ENCODE results near the gene MPND. TPM values are rescaled to one million over a fixed set of nuclear protein-coding genes. Genes with fewer than 3 reads are reported as not detected.
A peak's percentile ranks its signal among the peaks of the same experiment; 100 is the strongest.

MPND gene
- total RNA-seq, 1 experiment from 2014 or later, result 24.3 TPM

DNA sequence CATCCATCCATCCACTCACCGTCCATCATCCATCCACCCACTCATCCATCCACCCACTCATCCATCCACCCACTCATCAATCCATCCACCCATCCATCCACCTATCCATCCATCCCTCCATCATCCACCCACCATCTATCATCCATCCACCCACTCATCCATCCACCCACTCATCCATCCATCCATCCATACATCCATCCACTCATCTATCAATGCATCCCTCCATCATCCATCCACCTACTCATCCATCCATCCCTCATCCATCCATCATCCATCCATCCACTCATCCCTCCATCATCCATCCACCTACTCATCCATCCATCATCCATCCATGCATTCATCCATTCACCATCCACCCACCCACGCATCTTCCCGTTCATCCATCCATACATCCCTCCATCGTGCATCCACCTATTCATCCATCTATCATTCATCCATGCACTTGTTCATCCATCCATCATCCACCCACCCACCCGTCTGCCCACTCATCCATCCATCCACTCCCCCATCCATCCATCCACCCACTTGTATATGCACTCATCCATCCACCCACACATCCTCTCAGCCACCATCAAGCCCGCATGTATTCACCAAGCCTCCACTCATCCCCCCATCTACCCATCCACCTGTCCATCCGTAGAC lies 8.3 kb upstream of the MPND start:
- POLR2A ChIA-PET, result no interaction called here
- no peak overlapping the region for H3K4me3 ChIP-seq (replicated peaks in 1 of 2; ENCODE audit: low read depth in 1 of 2, low read length in 2 of 2)
- DNase-seq (ENCODE audit: low read depth, low spot score) (no peak), ATAC-seq (no peak)
- H3K4me2 ChIP-seq (ENCODE audit: low read length), result no peak overlapping the region
- intact Hi-C loops (cut with micrococcal nuclease), result no loop called here
- no peaks in the 10 kb centered on the region for H3K9me2 ChIP-seq (ENCODE audit: insufficient read depth)
- H3K79me2 ChIP-seq (ENCODE audit: insufficient read depth, low read length), result no peaks in the 10 kb centered on the region
- H2AFZ ChIP-seq (ENCODE audit: low read depth, low read length, poor library complexity, severe bottlenecking), result no peak overlapping the region
- H3K9ac ChIP-seq (ENCODE audit: low read length), result no peak overlapping the region
- RAD21 ChIA-PET (ENCODE audit: low non-redundant PET in 1 of 2, low total read pairs in 2 of 2, uncharacterized antibody in 2 of 2, unreplicated experiment in 2 of 2), result no interaction called here
- no peak overlapping the region for H3K27ac ChIP-seq (ENCODE audit: low read depth, low read length)
- CTCF ChIA-PET, result no interaction called here
- no peaks in the 10 kb centered on the region for H3K27me3 ChIP-seq (ENCODE audit: insufficient read depth, low read length)
- no peak for TF ChIP-seq POLR2AphosphoS5 (IDR thresholded peaks at IDR 0.05; ENCODE audit: low read depth, low read length)
- H3K9me3 ChIP-seq (ENCODE audit: control insufficient read depth in 1 of 2, insufficient read depth in 1 of 2, low read depth in 1 of 2, low read length in 2 of 2), result no peaks in the 10 kb centered on the region
- H3K36me3 ChIP-seq (ENCODE audit: control insufficient read depth in 1 of 2, insufficient read depth in 2 of 2, low read length in 2 of 2), result no peaks in the 10 kb centered on the region
- no peaks in the 10 kb centered on the region for H4K20me1 ChIP-seq (ENCODE audit: insufficient read depth)
- no peaks in the 10 kb centered on the region for H3K4me1 ChIP-seq (ENCODE audit: control insufficient read depth in 1 of 2, insufficient read depth in 2 of 2, low read length in 2 of 2)
- TSS peak; percentile 23 for BruUV-seq (replicated peaks)

DNA sequence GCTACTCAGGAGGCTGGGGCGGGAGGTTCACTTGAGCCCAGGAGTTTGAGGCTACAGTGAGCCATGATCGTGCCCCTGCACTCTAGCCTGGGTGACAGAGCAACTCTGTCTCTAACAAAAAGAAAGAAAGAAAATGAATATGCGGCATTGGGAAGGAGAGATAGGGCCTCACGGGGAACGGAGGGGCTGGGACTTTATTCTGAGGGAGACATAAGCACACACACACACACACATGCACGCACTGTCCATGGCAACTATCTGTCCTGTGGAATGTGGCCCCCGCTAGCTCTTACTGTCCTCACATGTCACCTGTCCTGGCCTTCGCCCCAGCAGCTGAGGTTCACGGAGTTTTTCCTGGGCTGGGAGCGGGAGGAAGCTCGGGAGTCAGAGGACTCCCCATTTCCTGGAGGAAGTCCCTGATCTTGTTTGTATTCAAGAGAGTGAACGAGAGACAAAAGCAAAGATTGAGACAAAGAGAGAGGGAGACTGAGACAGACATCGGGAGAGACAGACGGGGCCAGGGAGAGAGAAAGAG lies 5.4 kb upstream of the MPND start:
- Histone ChIP-seq H3K79me2 (ENCODE audit: insufficient read depth, low read length) (no peaks in the 10 kb centered on the region), H2AFZ (ENCODE audit: low read depth, low read length, poor library complexity, severe bottlenecking) (no peak overlapping the region), H4K20me1 (ENCODE audit: insufficient read depth) (no peaks in the 10 kb centered on the region), H3K27me3 (ENCODE audit: insufficient read depth, low read length) (no peaks in the 10 kb centered on the region), H3K4me1 (ENCODE audit: control insufficient read depth in 1 of 2, insufficient read depth in 2 of 2, low read length in 2 of 2) (peaks cover 3 to 8% of the 10 kb centered on the region in 2 experiments), H3K27ac (ENCODE audit: low read depth, low read length) (no peak overlapping the region), H3K9me2 (ENCODE audit: insufficient read depth) (no peaks in the 10 kb centered on the region), H3K36me3 (ENCODE audit: control insufficient read depth in 1 of 2, insufficient read depth in 2 of 2, low read length in 2 of 2) (no peaks in the 10 kb centered on the region), H3K9ac (ENCODE audit: low read length) (no peak overlapping the region), H3K9me3 (ENCODE audit: control insufficient read depth in 1 of 2, insufficient read depth in 1 of 2, low read depth in 1 of 2, low read length in 2 of 2) (no peaks in the 10 kb centered on the region), H3K4me2 (ENCODE audit: low read length) (no peak overlapping the region), H3K4me3 (replicated peaks in 1 of 2; ENCODE audit: low read depth in 1 of 2, low read length in 2 of 2) (no peak overlapping the region)
- TF ChIP-seq, protein P1, sequence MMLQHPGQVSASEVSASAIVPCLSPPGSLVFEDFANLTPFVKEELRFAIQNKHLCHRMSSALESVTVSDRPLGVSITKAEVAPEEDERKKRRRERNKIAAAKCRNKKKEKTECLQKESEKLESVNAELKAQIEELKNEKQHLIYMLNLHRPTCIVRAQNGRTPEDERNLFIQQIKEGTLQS (IDR thresholded peaks at IDR 0.05), result no peak
- TF ChIP-seq EZH2phosphoT487 (IDR thresholded peaks at IDR 0.05; ENCODE audit: borderline replicate concordance) (no peak), ELF1 (IDR thresholded peaks at IDR 0.05; ENCODE audit: borderline replicate concordance, low read depth) (no peak), SRF (IDR thresholded peaks at IDR 0.05; ENCODE audit: low read depth) (no peak), EZH2 (IDR thresholded peaks at IDR 0.05) (no peak), EGR1 (IDR thresholded peaks at IDR 0.05; ENCODE audit: low read depth) (no peak), TCF7L2 (IDR thresholded peaks at IDR 0.05; ENCODE audit: borderline replicate concordance, extremely low read depth, insufficient read depth, insufficient read length) (no peak), POLR2AphosphoS5 (IDR thresholded peaks at IDR 0.05; ENCODE audit: low read depth, low read length) (no peak), CEBPB (IDR thresholded peaks at IDR 0.05; ENCODE audit: low read depth) (no peak), CBX3 (IDR thresholded peaks at IDR 0.05; ENCODE audit: low read depth) (no peak), FOSL1 (IDR thresholded peaks at IDR 0.05; ENCODE audit: low read depth) (no peak), POLR2A (IDR thresholded peaks at IDR 0.05; ENCODE audit: borderline replicate concordance, extremely low read depth, insufficient read depth, insufficient read length) (no peak), ZNF274 (IDR thresholded peaks at IDR 0.05; ENCODE audit: low read depth, low read length) (no peak), SP1 (IDR thresholded peaks at IDR 0.05; ENCODE audit: low read depth) (no peak)
- TF ChIP-seq, protein P2, sequence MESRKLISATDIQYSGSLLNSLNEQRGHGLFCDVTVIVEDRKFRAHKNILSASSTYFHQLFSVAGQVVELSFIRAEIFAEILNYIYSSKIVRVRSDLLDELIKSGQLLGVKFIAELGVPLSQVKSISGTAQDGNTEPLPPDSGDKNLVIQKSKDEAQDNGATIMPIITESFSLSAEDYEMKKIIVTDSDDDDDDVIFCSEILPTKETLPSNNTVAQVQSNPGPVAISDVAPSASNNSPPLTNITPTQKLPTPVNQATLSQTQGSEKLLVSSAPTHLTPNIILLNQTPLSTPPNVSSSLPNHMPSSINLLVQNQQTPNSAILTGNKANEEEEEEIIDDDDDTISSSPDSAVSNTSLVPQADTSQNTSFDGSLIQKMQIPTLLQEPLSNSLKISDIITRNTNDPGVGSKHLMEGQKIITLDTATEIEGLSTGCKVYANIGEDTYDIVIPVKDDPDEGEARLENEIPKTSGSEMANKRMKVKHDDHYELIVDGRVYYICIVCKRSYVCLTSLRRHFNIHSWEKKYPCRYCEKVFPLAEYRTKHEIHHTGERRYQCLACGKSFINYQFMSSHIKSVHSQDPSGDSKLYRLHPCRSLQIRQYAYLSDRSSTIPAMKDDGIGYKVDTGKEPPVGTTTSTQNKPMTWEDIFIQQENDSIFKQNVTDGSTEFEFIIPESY (IDR thresholded peaks at IDR 0.05; ENCODE audit: extremely low read depth, insufficient replicate concordance, low read length), result no peak
- ATAC-seq (no peak), DNase-seq (ENCODE audit: low read depth, low spot score) (no peak)
- intact Hi-C loops (cut with micrococcal nuclease), result no loop called here
- ChIA-PET POLR2A (no interaction called here), CTCF (no interaction called here), RAD21 (ENCODE audit: low non-redundant PET in 1 of 2, low total read pairs in 2 of 2, uncharacterized antibody in 2 of 2, unreplicated experiment in 2 of 2) (no interaction called here)
- no TSS peak for BruUV-seq (replicated peaks)
